ENCODE results near the gene DGKH.

Gene DGKH

GRCh38 chr13:42048342-42048683, at the start of gene DGKH:
Gene DGKH (plus strand): TSS chr13:42048648. CDS start chr13:42048774, 126 bp downstream.
- no peak for DNase-seq (ENCODE audit: low read depth)

GRCh38 chr13:42000846-42001245, 47.6 kb upstream of the DGKH start:
- DNase-seq (ENCODE audit: low read depth): no peak

- DNase-seq (ENCODE audit: low read depth): no peak
Observed at GRCh38 chr13:42001580-42001979, 46.9 kb upstream of the DGKH start.

- DNase-seq (ENCODE audit: low read depth): no peak
Observed at GRCh38 chr13:42002066-42002465, 46.4 kb upstream of the DGKH start.

- DNase-seq (ENCODE audit: low read depth): no peak
Observed at GRCh38 chr13:42007844-42008243, 40.6 kb upstream of the DGKH start.

- DNase-seq (ENCODE audit: low read depth): no peak
Observed at GRCh38 chr13:42009057-42009456, 39.4 kb upstream of the DGKH start.

- no peak for DNase-seq (ENCODE audit: low read depth)
Observed at GRCh38 chr13:42011601-42012350, 36.7 kb upstream of the DGKH start.

- DNase-seq (ENCODE audit: low read depth): no peak
Observed at GRCh38 chr13:42014119-42014518, 34.3 kb upstream of the DGKH start.

GRCh38 chr13:42017264-42017663, 31.2 kb upstream of the DGKH start:
- no peak for DNase-seq (ENCODE audit: low read depth)

- DNase-seq (ENCODE audit: low read depth): no peak
Observed at GRCh38 chr13:42021851-42022250, 26.6 kb upstream of the DGKH start.

- DNase-seq (ENCODE audit: low read depth): no peak
Observed at GRCh38 chr13:42022336-42022735, 26.1 kb upstream of the DGKH start.

- DNase-seq (ENCODE audit: low read depth): no peak
Observed at GRCh38 chr13:42022796-42023493, 25.5 kb upstream of the DGKH start.

GRCh38 chr13:42027286-42027685, 21.2 kb upstream of the DGKH start:
- no peak for DNase-seq (ENCODE audit: low read depth)

GRCh38 chr13:42028113-42028799, 20.2 kb upstream of the DGKH start:
- no peak for DNase-seq (ENCODE audit: low read depth)

- DNase-seq (ENCODE audit: low read depth): no peak
Observed at GRCh38 chr13:42035905-42036521, 12.4 kb upstream of the DGKH start.

- no peak for DNase-seq (ENCODE audit: low read depth)
Observed at GRCh38 chr13:42036711-42037110, 11.7 kb upstream of the DGKH start.

GRCh38 chr13:42038661-42039456, 9.6 kb upstream of the DGKH start:
- no peak for DNase-seq (ENCODE audit: low read depth)

- DNase-seq (ENCODE audit: low read depth): no peak
Observed at GRCh38 chr13:42039457-42039945, 8.9 kb upstream of the DGKH start.

- DNase-seq (ENCODE audit: low read depth): peak; percentile 85
Observed at GRCh38 chr13:42039946-42040729, 8.3 kb upstream of the DGKH start.

GRCh38 chr13:42040730-42041010, 7.8 kb upstream of the DGKH start:
- no peak for DNase-seq (ENCODE audit: low read depth)

GRCh38 chr13:42041011-42041683, 7.3 kb upstream of the DGKH start:
- DNase-seq (ENCODE audit: low read depth): no peak

All from stimulated activated CD8-positive, alpha-beta memory T cell treated with anti-CD3 and anti-CD28 coated beads, Interleukin-12 subunit alpha, Interleukin-12 subunit beta, amount 100 ng/mL, for 4 hours (primary cell).